K562 (cell line): Measurements from ENCODE around the gene CD72. TPM values are rescaled to one million over a fixed set of nuclear protein-coding genes. Genes with fewer than 3 reads are reported as not detected.

Experiments
- CAMTA2 ChIP-seq: fragments of 250-450 bp; sonication (Bioruptor Pico); conservative IDR thresholded peaks from 2 replicates; pipeline ENCODE4 v1.5.1; 2022
- E4F1 ChIP-seq: fragments of 250-450 bp; sonication (Bioruptor Pico); IDR thresholded peaks from 2 replicates; pipeline ENCODE4 v1.5.0; 2021; ENCODE audit warnings: mild to moderate bottlenecking, borderline replicate concordance
- HEY1 ChIP-seq: fragments of 250-450 bp; sonication (Bioruptor Pico); IDR thresholded peaks from 2 replicates; pipeline ENCODE4 v1.5.0; 2020; ENCODE audit warnings: mild to moderate bottlenecking, moderate library complexity, borderline replicate concordance
- KLF6 ChIP-seq: fragments of 250-450 bp; sonication (Bioruptor Pico); IDR thresholded peaks from 2 replicates; pipeline ENCODE4 v1.4.0; 2020; ENCODE audit warnings: mild to moderate bottlenecking, moderate library complexity, borderline replicate concordance
- MCM7 ChIP-seq, 2 experiments: fragments of 450-650 bp; IDR thresholded peaks; 2 replicates each; pipeline ENCODE4 v1.6.1; 2016 to 2018
- NR2F6 ChIP-seq: fragments of 450-650 bp; formaldehyde crosslinking; IDR thresholded peaks from 2 replicates; pipeline ENCODE4 v1.4.0; 2020; ENCODE audit warnings: mild to moderate bottlenecking
- RBM22 ChIP-seq: fragments of 200-400 bp; formaldehyde crosslinking; IDR thresholded peaks from 2 replicates; pipeline ENCODE4 v1.6.1; 2018; ENCODE audit warnings: low read length, low read depth; ENCODE audit not compliant: poor library complexity, severe bottlenecking
- SMAD4 ChIP-seq: fragments of 250-450 bp; sonication (Bioruptor Pico); conservative IDR thresholded peaks from 2 replicates; pipeline ENCODE4 v1.8.0; 2021; ENCODE audit warnings: inconsistent platforms, mild to moderate bottlenecking, moderate library complexity
- SMARCA4 ChIP-seq: fragments of 450-650 bp; IDR thresholded peaks from 2 replicates; pipeline ENCODE4 v1.6.1; 2016
- SP2 ChIP-seq: IDR thresholded peaks from 2 replicates; pipeline ENCODE4 v1.6.1; 2011; ENCODE audit warnings: mild to moderate bottlenecking, low read depth, low read length, moderate library complexity; ENCODE audit not compliant: poor library complexity, severe bottlenecking; ENCODE audit errors: extremely low read depth
- SREBF2 ChIP-seq: sonication (generic); formaldehyde crosslinking; IDR thresholded peaks from 2 replicates; pipeline ENCODE4 v1.4.0; 2020; ENCODE audit warnings: mild to moderate bottlenecking, missing genetic modification reagents
- TFAM ChIP-seq: fragments of 250-450 bp; sonication (Bioruptor Pico); conservative IDR thresholded peaks from 2 replicates; pipeline ENCODE4 v1.5.0; 2021; ENCODE audit warnings: mild to moderate bottlenecking, moderate library complexity
- UBTF ChIP-seq, 2 experiments: IDR thresholded peaks; 2 replicates each; pipeline ENCODE4 v1.6.1; 2012; ENCODE audit warnings: improper control_type of control experiment in 2 of 2, low read depth in 2 of 2, low read length in 2 of 2, borderline replicate concordance in 1 of 2
- ZBTB26 ChIP-seq: fragments of 450-650 bp; formaldehyde crosslinking; IDR thresholded peaks from 2 replicates; pipeline ENCODE4 v1.4.0; 2022; ENCODE audit warnings: missing genetic modification characterization
- ZEB2 ChIP-seq: fragments of 450-650 bp; IDR thresholded peaks from 2 replicates; pipeline ENCODE4 v1.6.1; 2016
- polyA plus RNA-seq, 8 experiments: library from polyadenylated mRNA; depleted of rRNA in 4 of 8; stranded (reverse) in 5 of 8; unstranded in 3 of 8; fragments of >200 nt; fragmentation: Nextera tagmentation in 2 of 8; fragmentation: Illumina TruSeq in 1 of 8; extraction: Ambion mirVana in 2 of 8; extraction: Trizol in 1 of 8; gene quantifications; 2 replicates each; pipeline versions ENCODE4 v1.2.1 to v1.2.3, GENCODE V29; 2011 to 2014; ENCODE audit warnings: inconsistent platforms in 1 of 8, missing spikeins in 1 of 8
- total RNA-seq, 7 experiments: library from RNA; depleted of rRNA in 6 of 7; stranded (reverse); fragments of >200 nt in 6 of 7; fragmentation: Illumina TruSeq in 2 of 7; extraction: Trizol in 2 of 7; gene quantifications; 2 replicates each; pipeline versions ENCODE4 v1.2.1 to v1.2.3, GENCODE V29; 2011 to 2021; ENCODE audit warnings: low replicate concordance in 1 of 7
- TF ChIP-seq, protein P1 (sequence below): sonication (generic); formaldehyde crosslinking; IDR thresholded peaks from 2 replicates; pipeline ENCODE4 v1.9.0; 2022; ENCODE audit warnings: mild to moderate bottlenecking, missing genetic modification reagents
- TF ChIP-seq, protein P2 (sequence below): fragments of 250-450 bp; sonication (Bioruptor Pico); IDR thresholded peaks from 2 replicates; pipeline ENCODE4 v1.5.1; 2021; ENCODE audit warnings: mild to moderate bottlenecking

Gene CD72
- total and polyA plus RNA-seq, 9 of the 15 experiments (the other 6 are each of a cell fraction or from before 2014, with no cell fraction given) = 0.11 to 0.78 (median 0.27) TPM; not detected in 1

GRCh38 chr9:35604578-35605350 lies 13.4 kb downstream of the CD72 start, which contains the start of gene TESK1 (continued):
- TF ChIP-seq, protein P1, sequence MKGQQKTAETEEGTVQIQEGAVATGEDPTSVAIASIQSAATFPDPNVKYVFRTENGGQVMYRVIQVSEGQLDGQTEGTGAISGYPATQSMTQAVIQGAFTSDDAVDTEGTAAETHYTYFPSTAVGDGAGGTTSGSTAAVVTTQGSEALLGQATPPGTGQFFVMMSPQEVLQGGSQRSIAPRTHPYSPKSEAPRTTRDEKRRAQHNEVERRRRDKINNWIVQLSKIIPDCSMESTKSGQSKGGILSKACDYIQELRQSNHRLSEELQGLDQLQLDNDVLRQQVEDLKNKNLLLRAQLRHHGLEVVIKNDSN (CRISPR knock-in tag) = no peak
- TF ChIP-seq MCM7 (IDR thresholded peaks at IDR 0.05) (no peak), HEY1 (CRISPR knock-in tag) (no peak), E4F1 (CRISPR knock-in tag) (no peak), RBM22 (no peak), SMAD4 (CRISPR knock-in tag) (no peak), KLF6 (CRISPR knock-in tag) (no peak), NR2F6 (CRISPR knock-in tag) (no peak), CAMTA2 (CRISPR knock-in tag) (no peak), TFAM (CRISPR knock-in tag) (no peak), ZBTB26 (CRISPR knock-in tag) (no peak), SP2 (no peak), ZEB2 (peak; percentile 61), UBTF (IDR thresholded peaks at IDR 0.05; ENCODE audit: borderline replicate concordance in 1 of 2, low read depth in 2 of 2, low read length in 2 of 2) (0 out of 4 replicates have a peak, but pooled peaks of 1 of the 2 experiments have one; percentile 3), SREBF2 (CRISPR knock-in tag) (no peak), SMARCA4 (no peak)
- TF ChIP-seq, protein P2, sequence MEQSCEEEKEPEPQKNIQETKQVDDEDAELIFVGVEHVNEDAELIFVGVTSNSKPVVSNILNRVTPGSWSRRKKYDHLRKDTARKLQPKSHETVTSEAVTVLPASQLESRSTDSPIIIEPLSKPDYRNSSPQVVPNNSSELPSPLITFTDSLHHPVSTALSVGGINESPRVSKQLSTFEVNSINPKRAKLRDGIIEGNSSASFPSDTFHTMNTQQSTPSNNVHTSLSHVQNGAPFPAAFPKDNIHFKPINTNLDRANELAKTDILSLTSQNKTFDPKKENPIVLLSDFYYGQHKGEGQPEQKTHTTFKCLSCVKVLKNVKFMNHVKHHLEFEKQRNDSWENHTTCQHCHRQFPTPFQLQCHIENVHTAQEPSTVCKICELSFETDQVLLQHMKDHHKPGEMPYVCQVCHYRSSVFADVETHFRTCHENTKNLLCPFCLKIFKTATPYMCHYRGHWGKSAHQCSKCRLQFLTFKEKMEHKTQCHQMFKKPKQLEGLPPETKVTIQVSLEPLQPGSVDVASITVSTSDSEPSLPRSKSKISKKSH (CRISPR knock-in tag) = no peak
